Panc1 (cell line): Measurements from ENCODE around the gene STX5.

ENCODE experiments used
- POLR2AphosphoS5 ChIP-seq: IDR thresholded peaks from 2 replicates; pipeline ENCODE4 v1.6.1; 2012; ENCODE audit warnings: mild to moderate bottlenecking, low read depth, low read length, moderate library complexity
- SIN3A ChIP-seq: IDR thresholded peaks from 2 replicates; pipeline ENCODE4 v1.6.1; 2012; ENCODE audit warnings: low read depth, mild to moderate bottlenecking, low read length, moderate library complexity, borderline replicate concordance; ENCODE audit not compliant: insufficient read depth
- TCF7L2 ChIP-seq: IDR thresholded peaks from 2 replicates; pipeline ENCODE4 v1.6.1; 2011; ENCODE audit warnings: mild to moderate bottlenecking, low read depth, low read length, inconsistent platforms
- TF ChIP-seq, protein P1 (sequence below): fragments of 450-650 bp; IDR thresholded peaks from 2 replicates; pipeline ENCODE4 v1.5.1; 2017; ENCODE audit warnings: mild to moderate bottlenecking

DNA sequence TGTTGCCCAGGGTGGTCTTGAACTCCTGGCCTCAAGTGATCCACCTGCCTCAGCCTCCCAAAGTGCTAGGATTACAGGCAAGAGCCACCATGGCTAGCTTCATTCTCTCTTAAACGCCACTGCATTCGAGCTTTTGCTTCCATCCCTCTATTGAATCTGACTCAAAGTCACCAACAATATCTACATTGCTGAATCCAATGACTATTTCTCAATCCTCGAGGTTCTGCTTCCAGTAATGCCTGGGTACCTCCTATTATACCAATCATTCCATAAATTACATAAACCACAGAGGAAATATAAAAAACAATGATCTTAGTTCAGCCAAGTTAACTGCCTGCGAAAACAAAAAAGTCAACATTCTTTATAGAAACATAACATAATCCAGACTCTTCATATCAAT is 14.7 kb downstream of the STX5 start:
- TF ChIP-seq SIN3A, result no peak
- TF ChIP-seq, protein P1, sequence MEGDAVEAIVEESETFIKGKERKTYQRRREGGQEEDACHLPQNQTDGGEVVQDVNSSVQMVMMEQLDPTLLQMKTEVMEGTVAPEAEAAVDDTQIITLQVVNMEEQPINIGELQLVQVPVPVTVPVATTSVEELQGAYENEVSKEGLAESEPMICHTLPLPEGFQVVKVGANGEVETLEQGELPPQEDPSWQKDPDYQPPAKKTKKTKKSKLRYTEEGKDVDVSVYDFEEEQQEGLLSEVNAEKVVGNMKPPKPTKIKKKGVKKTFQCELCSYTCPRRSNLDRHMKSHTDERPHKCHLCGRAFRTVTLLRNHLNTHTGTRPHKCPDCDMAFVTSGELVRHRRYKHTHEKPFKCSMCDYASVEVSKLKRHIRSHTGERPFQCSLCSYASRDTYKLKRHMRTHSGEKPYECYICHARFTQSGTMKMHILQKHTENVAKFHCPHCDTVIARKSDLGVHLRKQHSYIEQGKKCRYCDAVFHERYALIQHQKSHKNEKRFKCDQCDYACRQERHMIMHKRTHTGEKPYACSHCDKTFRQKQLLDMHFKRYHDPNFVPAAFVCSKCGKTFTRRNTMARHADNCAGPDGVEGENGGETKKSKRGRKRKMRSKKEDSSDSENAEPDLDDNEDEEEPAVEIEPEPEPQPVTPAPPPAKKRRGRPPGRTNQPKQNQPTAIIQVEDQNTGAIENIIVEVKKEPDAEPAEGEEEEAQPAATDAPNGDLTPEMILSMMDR, result no peak
- TF ChIP-seq POLR2AphosphoS5, result no peak
- TF ChIP-seq TCF7L2, result no peak
